Measurements from ENCODE around the gene R3HDML.

DNA sequence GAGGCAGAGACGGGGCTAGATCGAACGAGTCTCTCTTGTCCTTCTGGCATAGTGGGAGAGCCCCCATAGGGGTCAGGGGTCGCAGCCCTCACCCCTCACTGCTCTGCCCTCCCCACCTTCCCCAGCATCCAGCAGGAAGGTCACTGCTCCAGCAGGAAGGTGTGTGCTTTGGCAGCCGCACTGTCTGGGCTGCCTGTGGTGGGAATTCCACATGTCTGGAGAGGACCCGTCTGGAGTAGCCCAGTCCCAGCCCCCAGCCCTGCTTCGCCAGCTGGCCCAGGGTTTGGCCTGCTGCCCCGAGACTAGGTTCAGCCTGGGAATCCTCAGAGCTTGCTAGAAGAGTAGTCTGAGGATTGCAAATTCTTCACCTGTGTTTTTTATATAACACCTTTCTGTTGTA lies 2.5 kb upstream of the R3HDML start:
- TF ChIP-seq, protein P1, sequence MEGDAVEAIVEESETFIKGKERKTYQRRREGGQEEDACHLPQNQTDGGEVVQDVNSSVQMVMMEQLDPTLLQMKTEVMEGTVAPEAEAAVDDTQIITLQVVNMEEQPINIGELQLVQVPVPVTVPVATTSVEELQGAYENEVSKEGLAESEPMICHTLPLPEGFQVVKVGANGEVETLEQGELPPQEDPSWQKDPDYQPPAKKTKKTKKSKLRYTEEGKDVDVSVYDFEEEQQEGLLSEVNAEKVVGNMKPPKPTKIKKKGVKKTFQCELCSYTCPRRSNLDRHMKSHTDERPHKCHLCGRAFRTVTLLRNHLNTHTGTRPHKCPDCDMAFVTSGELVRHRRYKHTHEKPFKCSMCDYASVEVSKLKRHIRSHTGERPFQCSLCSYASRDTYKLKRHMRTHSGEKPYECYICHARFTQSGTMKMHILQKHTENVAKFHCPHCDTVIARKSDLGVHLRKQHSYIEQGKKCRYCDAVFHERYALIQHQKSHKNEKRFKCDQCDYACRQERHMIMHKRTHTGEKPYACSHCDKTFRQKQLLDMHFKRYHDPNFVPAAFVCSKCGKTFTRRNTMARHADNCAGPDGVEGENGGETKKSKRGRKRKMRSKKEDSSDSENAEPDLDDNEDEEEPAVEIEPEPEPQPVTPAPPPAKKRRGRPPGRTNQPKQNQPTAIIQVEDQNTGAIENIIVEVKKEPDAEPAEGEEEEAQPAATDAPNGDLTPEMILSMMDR (IDR thresholded peaks at IDR 0.05): no peak
- TF ChIP-seq POLR2AphosphoS5 (IDR thresholded peaks at IDR 0.05) (no peak), POLR2A (IDR thresholded peaks at IDR 0.05) (no peak)
